GM18517 (cell line): Measurements from ENCODE around the gene DDX10.
"Not testable (repeated sequence)": the region's sequence is repeated elsewhere in the genome, so short reads cannot be mapped to it uniquely, and the experiment has no call there.

Source experiments
- ATAC-seq: cut with Tn5 transposase; IDR thresholded peaks from one replicate; pipeline ENCODE4 v1.9.1; 2021; ENCODE audit warnings: mild to moderate bottlenecking, moderate library complexity; ENCODE audit not compliant: unreplicated experiment

Gene DDX10

DNA sequence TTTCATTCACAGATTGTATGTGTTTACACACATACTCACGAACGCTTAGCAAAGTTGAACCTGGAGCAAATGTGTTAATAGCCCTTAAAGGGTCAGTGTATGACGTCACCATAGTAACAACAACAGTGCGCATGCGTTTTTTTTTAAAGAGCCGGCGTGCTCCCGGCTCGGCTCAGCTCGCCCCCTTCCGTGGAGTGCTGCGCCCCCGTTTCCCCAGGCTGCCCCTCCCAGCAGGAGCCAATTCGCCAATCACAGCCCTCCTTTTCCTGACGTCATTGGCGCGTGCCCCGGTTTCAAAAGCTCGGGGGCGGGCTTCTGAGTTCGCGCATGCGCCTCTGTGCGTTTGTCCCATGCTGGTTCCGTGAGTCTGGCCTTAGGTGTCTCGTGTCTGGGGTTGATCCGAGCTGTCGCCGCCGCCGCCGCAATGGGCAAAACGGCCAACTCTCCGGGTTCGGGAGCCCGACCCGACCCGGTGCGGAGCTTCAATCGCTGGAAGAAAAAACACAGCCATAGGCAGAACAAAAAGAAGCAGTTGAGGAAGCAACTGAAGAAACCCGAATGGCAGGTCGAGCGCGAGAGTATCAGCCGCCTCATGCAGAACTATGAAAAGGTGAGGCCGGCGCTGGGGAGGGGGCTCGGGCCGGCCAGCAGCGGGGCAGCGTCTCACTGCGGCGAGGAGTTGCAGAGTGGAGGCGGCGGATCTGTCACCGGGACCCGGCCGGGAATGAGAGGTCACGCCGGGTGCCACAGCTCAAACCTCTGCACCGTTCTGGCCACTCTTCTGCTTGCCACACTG, at the start of gene DDX10:
Gene DDX10, plus strand, starts transcription at position 340 of the 796 bp plus-strand sequence. Its CDS starts 85 bp downstream, at position 425.
- peak; percentile 65 for ATAC-seq

GRCh38 chr11:108616549-108616948, 48.3 kb upstream of the DDX10 start:
- no peak for ATAC-seq

GRCh38 chr11:108617055-108617454, 47.8 kb upstream of the DDX10 start:
- ATAC-seq, result no peak

DNA sequence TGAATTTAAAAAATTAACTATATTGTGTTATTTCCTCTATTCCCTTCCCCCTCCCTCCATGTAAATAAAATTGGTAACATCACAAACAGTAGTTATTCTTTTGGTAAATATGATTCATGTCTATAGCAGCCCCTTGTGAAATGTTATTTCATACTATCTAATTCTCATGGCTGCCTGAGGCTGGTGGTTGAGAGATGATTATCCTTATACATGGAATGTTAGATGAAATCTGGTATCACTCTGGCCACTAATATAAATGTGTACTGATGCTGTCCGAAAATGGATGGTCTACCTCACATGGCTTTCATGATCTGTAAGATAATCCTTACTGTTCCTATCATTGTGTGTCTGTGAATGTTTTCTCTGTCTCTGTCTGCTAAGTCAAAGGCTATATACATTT, 46.3 kb upstream of the DDX10 start:
- no peak for ATAC-seq

- ATAC-seq, result peak; percentile 91
Measured at GRCh38 chr11:108620958-108621772, 43.7 kb upstream of the DDX10 start.

DNA sequence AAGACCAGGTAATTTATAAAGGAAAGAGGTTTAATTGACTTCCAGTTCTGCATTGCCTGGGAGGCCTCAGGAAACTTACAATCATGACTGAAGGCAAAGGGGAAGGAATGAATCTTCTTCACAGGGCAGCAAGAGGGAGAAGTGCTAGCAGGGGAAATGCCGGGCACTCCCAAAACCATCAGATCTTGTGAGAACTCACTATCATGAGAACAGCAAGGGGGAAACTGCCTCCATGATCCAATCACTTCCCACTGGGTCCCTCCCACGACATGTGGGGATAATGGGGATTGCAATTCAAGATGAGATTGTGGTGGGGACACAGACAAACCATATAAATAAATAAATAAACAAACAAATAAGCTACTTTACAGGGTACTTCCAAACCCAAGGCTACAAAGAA, 42.5 kb upstream of the DDX10 start:
- no peak for ATAC-seq

DNA sequence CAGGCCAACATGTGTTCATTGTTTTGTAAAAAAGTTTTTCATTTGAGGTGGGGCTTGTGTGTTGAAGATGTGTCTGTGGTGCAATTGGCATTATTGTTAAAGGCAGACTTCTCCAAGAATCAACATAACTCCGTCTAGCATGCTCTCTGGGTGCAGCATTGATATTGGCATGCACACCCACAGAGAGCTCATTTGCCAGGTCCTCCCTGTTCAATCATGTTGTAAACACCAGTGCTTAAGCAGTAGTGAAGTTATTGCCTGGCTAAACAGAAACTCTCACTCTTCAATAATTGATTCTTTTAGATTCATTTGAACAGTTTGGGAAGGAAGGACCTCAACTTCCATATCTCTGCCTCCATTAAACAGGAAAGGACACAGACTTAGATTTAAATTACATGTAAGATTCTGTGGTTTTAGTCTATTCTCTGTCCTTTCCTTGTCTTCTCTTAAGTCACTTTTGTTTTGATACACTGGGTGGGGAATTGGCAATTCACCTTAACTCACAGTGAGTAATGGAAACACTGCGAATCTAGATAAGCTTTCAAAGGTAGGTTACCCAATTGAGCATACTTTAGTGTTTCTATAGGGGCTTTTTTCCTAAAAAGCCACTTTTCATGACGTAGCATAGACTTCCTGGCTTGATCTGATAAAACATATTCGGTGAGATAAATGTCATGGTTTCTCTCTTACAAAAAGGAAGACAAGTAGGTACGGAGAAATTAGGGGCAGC, 40.5 kb upstream of the DDX10 start:
- no peak for ATAC-seq

GRCh38 chr11:108628326-108628725, 36.5 kb upstream of the DDX10 start:
- ATAC-seq, result no peak

- no peak for ATAC-seq
Measured at GRCh38 chr11:108628812-108629211, 36.1 kb upstream of the DDX10 start.

DNA sequence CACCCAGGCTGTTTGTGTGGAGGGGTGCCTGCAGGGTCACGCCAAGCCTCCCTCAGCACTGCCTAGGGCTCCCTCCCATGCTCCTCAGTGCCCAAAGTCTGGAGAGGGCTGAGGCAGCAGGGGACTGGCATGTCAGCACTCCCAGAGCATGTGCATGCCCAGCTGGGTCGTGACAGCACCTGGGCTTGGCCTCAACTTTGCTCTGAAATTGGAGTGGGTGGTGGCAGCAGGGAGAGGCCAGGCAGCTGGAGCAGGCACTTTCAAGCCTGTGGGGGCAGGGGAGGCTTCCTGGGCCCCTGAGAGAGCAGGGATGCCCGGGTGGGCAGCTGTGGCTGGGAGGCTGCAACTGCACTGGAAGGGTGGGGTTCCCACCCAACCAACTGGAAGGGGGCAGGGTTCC, 35.6 kb upstream of the DDX10 start:
- ATAC-seq, result no peak

GRCh38 chr11:108632041-108632704, 32.7 kb upstream of the DDX10 start:
- no peak for ATAC-seq

DNA sequence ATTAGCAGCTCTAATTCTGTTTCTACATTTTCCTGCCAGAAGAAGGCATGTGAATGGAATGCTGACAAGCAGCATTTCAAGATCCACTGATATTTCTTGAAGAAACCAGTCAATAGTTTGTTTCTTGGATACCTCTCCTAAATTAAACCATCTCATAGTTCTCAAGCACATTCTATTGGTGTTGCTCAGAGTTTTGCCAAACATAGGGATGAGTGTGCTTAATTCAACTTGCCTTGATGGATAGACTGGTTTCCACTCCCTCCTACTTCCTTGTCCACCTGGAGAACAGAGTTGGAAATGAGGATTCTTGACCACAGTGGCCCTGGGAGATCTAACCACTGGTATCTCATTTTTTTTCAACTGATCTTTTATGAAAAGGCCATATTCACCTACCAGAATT, 29.8 kb upstream of the DDX10 start:
- no peak for ATAC-seq

DNA sequence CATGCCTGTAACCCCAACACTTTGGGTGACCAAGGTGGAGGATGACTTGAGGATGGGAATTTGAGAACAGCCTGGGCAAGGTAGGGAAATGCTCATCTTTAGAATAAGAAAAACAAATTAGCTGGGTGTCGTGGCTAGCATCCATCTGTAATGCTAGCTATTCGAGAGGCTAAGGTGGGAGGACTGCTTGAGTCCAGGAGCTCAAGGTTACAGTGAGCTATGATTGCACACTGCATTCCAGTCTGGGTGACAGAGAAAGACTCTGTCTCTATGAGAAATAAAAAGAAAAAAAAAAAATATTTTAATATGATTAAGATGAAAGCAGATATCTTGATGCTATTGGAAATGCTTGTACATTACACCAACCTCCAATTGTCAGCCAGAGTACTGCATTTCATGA, 28.6 kb upstream of the DDX10 start:
- no peak for ATAC-seq

GRCh38 chr11:108639146-108639545, 25.7 kb upstream of the DDX10 start:
- ATAC-seq, result no peak

- ATAC-seq, result not testable (repeated sequence)
Measured at GRCh38 chr11:108641752-108642151, 23.1 kb upstream of the DDX10 start.

GRCh38 chr11:108643974-108644373, 20.9 kb upstream of the DDX10 start:
- ATAC-seq, result no peak

DNA sequence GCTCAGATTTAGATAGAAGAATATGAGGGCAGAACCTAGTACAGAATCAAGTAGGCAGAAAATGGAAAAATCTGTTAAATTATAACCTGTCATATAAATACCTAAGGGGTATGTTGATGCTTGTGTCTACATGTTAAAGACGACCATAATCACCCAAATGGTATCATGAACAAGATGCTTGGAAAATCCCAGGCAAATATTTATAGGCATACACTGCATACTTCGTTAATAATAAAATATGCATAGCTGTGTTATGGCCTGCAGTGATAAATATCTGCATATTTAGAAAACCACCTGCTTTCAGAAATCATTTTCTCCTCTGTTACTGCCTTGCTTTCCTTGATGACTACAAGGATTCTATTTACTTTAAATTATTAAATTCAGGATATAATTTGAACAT, 18.9 kb upstream of the DDX10 start:
- no peak for ATAC-seq

GRCh38 chr11:108647387-108647700, 17.5 kb upstream of the DDX10 start:
- ATAC-seq, result no peak

DNA sequence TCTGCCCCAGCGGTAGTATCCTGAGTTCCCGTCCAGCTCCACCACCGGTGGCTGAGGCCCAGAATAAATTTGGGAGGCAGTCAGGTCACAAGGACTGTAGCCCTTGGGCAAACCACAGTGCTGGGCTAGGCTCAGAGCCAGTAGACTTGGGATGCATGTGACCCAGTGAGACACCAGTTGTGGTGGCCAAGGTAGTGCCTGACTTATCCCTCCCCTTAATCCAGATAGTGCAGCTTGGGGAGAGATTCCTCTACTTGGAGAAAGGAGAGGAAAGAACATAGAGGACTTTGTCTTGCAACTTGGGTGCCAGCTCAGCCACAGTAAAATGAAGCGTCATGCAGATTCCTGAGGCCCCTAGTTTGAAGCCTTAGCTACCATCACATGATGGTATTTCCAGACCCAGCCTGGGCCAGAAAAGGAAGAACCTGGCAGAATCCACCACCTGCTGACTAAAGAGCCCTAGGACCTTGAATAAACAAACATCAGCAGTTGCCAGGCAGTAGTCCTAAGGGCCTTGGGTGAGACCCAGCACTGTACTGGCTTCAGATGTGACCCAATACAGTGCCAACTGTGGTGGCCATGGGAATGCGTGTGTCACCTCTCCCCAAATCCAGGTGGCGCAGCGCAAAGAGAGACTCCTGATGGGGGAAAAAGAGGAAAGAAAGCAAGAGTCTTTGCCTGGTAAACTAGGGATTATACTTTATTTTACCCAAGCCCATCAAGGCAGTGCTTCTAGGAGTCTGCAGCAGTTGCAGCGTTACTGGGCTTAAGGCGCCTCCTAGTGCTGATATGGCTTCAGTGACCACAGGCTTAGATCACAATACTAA, 17.0 kb upstream of the DDX10 start:
- ATAC-seq, result peak; percentile 73

GRCh38 chr11:108648528-108648885, 16.4 kb upstream of the DDX10 start:
- ATAC-seq, result no peak
